ENCODE results near the gene FBH1.
A peak's percentile ranks its signal among the peaks of the same experiment; 100 is the strongest.
"Not testable (repeated sequence)": the region's sequence is repeated elsewhere in the genome, so short reads cannot be mapped to it uniquely, and the experiment has no call there.

Gene FBH1

GRCh38 chr10:5889624-5890451, at the start of gene FBH1, which contains the start of gene ANKRD16:
Gene FBH1, plus strand, starts transcription at chr10:5890243. Its CDS starts 103 bp downstream, at chr10:5890346.
Gene ANKRD16, minus strand, starts transcription at chr10:5889893. Its CDS starts 539 bp downstream, at chr10:5889354.
- DNase-seq: peak; percentile 86

- DNase-seq: no peak
These were observed 49.4 kb upstream of the FBH1 start for GRCh38 chr10:5840314-5841307.

GRCh38 chr10:5841965-5842364, 48.1 kb upstream of the FBH1 start:
- DNase-seq: no peak

- no peak for DNase-seq
These were observed 46.2 kb upstream of the FBH1 start for GRCh38 chr10:5843686-5844344.

- no peak for DNase-seq
These were observed 45.5 kb upstream of the FBH1 start for GRCh38 chr10:5844345-5845055.

- not testable (repeated sequence) for DNase-seq
These were observed 43.4 kb upstream of the FBH1 start for GRCh38 chr10:5846667-5847066.

- DNase-seq: no peak
These were observed 35.9 kb upstream of the FBH1 start for GRCh38 chr10:5854131-5854475.

GRCh38 chr10:5855979-5856700, 33.9 kb upstream of the FBH1 start:
- no peak for DNase-seq

GRCh38 chr10:5856701-5857004, 33.4 kb upstream of the FBH1 start:
- DNase-seq: no peak

- DNase-seq: no peak
These were observed 31.2 kb upstream of the FBH1 start for GRCh38 chr10:5858811-5859210.

GRCh38 chr10:5860066-5860465, 30.0 kb upstream of the FBH1 start:
- no peak for DNase-seq

- no peak for DNase-seq
These were observed 27.6 kb upstream of the FBH1 start for GRCh38 chr10:5862360-5862961.

GRCh38 chr10:5862981-5863685, 26.9 kb upstream of the FBH1 start:
- not testable (repeated sequence) for DNase-seq

GRCh38 chr10:5866451-5867081, 23.5 kb upstream of the FBH1 start:
- not testable (repeated sequence) for DNase-seq

GRCh38 chr10:5867091-5867615, 22.9 kb upstream of the FBH1 start:
- DNase-seq: peak; percentile 12

- DNase-seq: not testable (repeated sequence)
These were observed 21.7 kb upstream of the FBH1 start for GRCh38 chr10:5868383-5868782.

- no peak for DNase-seq
These were observed 20.9 kb upstream of the FBH1 start for GRCh38 chr10:5869156-5869555.

GRCh38 chr10:5871596-5871995, 18.4 kb upstream of the FBH1 start:
- DNase-seq: no peak

- DNase-seq: no peak
These were observed 16.5 kb upstream of the FBH1 start for GRCh38 chr10:5873515-5873995.
